HepG2 (cell line): ENCODE data around the gene REC114. TPM values are rescaled to one million over a fixed set of nuclear protein-coding genes. Genes with fewer than 3 reads are reported as not detected.

Source experiments
- ATAC-seq: fragments of 200-7000 bp; cut with Tn5 transposase; 3 replicates; pipeline ENCODE4 v1.9.1; 2020; ENCODE audit warnings: mild to moderate bottlenecking, moderate library complexity
- BruUV-seq: library from RNA; stranded (reverse); fragments of 400-500 nt; replicated peaks from 2 replicates; lab custom pipeline; 2021; lab: Mats Ljungman, UMichigan
- CTCF ChIA-PET: fragments of 300-600 bp; formaldehyde crosslinking; extraction: SDS; loops from one replicate; lab custom pipeline; 2021; ENCODE audit warnings: low total read pairs, inconsistent platforms, low intra/inter-chr PET ratio; lab: Yijun Ruan, JAX
- POLR2A ChIA-PET: fragments of 350-600 bp; sonication (Branson Sonifier 250); formaldehyde crosslinking; loops from one replicate; lab custom pipeline; 2020; ENCODE audit warnings: antibody characterized with exemption, inconsistent platforms; lab: Yijun Ruan, JAX
- DNase-seq: peaks from one replicate; pipeline ENCODE4 v3.0.0-alpha.2; 2015; ENCODE audit warnings: low spot score
- FAIRE-seq: peaks from 3 replicates; lab custom pipeline; 2011; peaks lifted over from hg19 to GRCh38; lab: Jason Lieb, UNC
- H2AFZ ChIP-seq: one replicate; pipeline ENCODE4 v1.6.1; 2011; ENCODE audit warnings: low read length, inconsistent platforms
- H3K27ac ChIP-seq: fragments of 300-600 bp; 3 replicates; pipeline ENCODE4 v1.8.0; 2011; ENCODE audit warnings: mixed run types, mild to moderate bottlenecking, mixed read lengths, low read length, inconsistent platforms; ENCODE audit not compliant: insufficient read depth; ENCODE audit errors: extremely low read length
- H3K27me3 ChIP-seq, 2 experiments: fragments of 200-600 bp in 1 of 2; 2 replicates in 1 of 2; 3 replicates in 1 of 2; pipeline versions ENCODE4 v1.6.0 to v1.8.0; 2011; ENCODE audit warnings: low read length in 2 of 2, mild to moderate bottlenecking in 2 of 2, moderate library complexity in 2 of 2, inconsistent platforms in 1 of 2; ENCODE audit not compliant: insufficient read depth in 2 of 2, control insufficient read depth in 1 of 2
- H3K36me3 ChIP-seq, 2 experiments: fragments of 200-600 bp in 1 of 2; replicated peaks in 1 of 2; 2 replicates in 1 of 2; 3 replicates in 1 of 2; pipeline versions ENCODE4 v1.5.1 to v1.8.0; 2011; ENCODE audit warnings: low read length in 2 of 2, inconsistent platforms in 1 of 2; ENCODE audit not compliant: insufficient read depth in 2 of 2, control insufficient read depth in 1 of 2
- H3K4me1 ChIP-seq: 2 replicates; pipeline ENCODE4 v1.5.1; 2012; ENCODE audit warnings: low read length, inconsistent platforms; ENCODE audit not compliant: insufficient read depth
- H3K4me2 ChIP-seq: 2 replicates; pipeline ENCODE4 v1.6.0; 2011; ENCODE audit warnings: low read depth, low read length, inconsistent platforms
- H3K4me3 ChIP-seq, 3 experiments: fragments of 200-600 bp in 1 of 3; sonication (generic), shearing (Covaris generic) in 1 of 3; replicated peaks in 1 of 3; 2 replicates each; pipeline ENCODE4 v1.5.1; 2011 to 2016; ENCODE audit warnings: low read length in 3 of 3, inconsistent platforms in 2 of 3, low read depth in 2 of 3, mild to moderate bottlenecking in 2 of 3, control low read depth in 1 of 3, mixed read lengths in 1 of 3; ENCODE audit not compliant: insufficient read depth in 1 of 3
- H3K79me2 ChIP-seq: one replicate; pipeline ENCODE4 v1.6.1; 2011; ENCODE audit warnings: low read length, inconsistent platforms; ENCODE audit not compliant: insufficient read depth
- H3K9ac ChIP-seq: 2 replicates; pipeline ENCODE4 v1.6.0; 2011; ENCODE audit warnings: mild to moderate bottlenecking, low read depth, low read length, inconsistent platforms; ENCODE audit not compliant: insufficient read depth
- H3K9me3 ChIP-seq: 2 replicates; pipeline ENCODE4 v1.5.1; 2012; ENCODE audit warnings: mild to moderate bottlenecking, low read length
- H4K20me1 ChIP-seq: 2 replicates; pipeline ENCODE4 v1.6.0; 2011; ENCODE audit warnings: inconsistent platforms, mild to moderate bottlenecking, low read length, moderate library complexity; ENCODE audit not compliant: insufficient read depth
- ASH2L ChIP-seq: fragments of 300-600, 200-600 bp; sonication (generic); IDR thresholded peaks from 2 replicates; pipeline ENCODE4 v1.7.0; 2017; ENCODE audit warnings: low read depth, mild to moderate bottlenecking, moderate library complexity, mixed read lengths, low read length; ENCODE audit not compliant: insufficient read length
- ELF3 ChIP-seq: IDR thresholded peaks from 2 replicates; pipeline ENCODE4 v1.6.1; 2016; ENCODE audit warnings: missing genetic modification reagents, missing compliant biosample characterization
- KAT8 ChIP-seq: IDR thresholded peaks from 2 replicates; pipeline ENCODE4 v1.6.1; 2016; ENCODE audit warnings: missing genetic modification reagents, missing compliant biosample characterization
- ZNF460 ChIP-seq: sonication (generic); formaldehyde crosslinking; IDR thresholded peaks from 2 replicates; pipeline ENCODE4 v1.5.1; 2020; ENCODE audit warnings: missing genetic modification reagents, mild to moderate bottlenecking, borderline replicate concordance
- ZNF543 ChIP-seq: sonication (generic); formaldehyde crosslinking; IDR thresholded peaks from 2 replicates; pipeline ENCODE4 v1.4.0; 2020; ENCODE audit warnings: mild to moderate bottlenecking, missing genetic modification reagents
- ZNF550 ChIP-seq: sonication (generic); formaldehyde crosslinking; IDR thresholded peaks from 2 replicates; pipeline ENCODE4 v1.4.0; 2020; ENCODE audit warnings: mild to moderate bottlenecking, missing genetic modification reagents, borderline replicate concordance
- ZNF709 ChIP-seq: sonication (generic); formaldehyde crosslinking; IDR thresholded peaks from 2 replicates; pipeline ENCODE4 v1.5.0; 2020; ENCODE audit warnings: mild to moderate bottlenecking, missing genetic modification reagents
- ZNF782 ChIP-seq: sonication (generic); formaldehyde crosslinking; IDR thresholded peaks from 2 replicates; pipeline ENCODE4 v1.4.0; 2020; ENCODE audit warnings: missing genetic modification reagents, mild to moderate bottlenecking, borderline replicate concordance
- ZSCAN25 ChIP-seq: sonication (generic); formaldehyde crosslinking; IDR thresholded peaks from 2 replicates; pipeline ENCODE4 v1.8.0; 2022; ENCODE audit warnings: mild to moderate bottlenecking, missing genetic modification reagents
- WGBS: methylation state at CpG from one replicate; pipeline ENCODE4 v1.1.6; 2017; ENCODE audit warnings: low lambda C conversion rate; 5-methylcytosine and 5-hydroxymethylcytosine counted together
- in situ Hi-C: cut with HindIII; loops from 2 replicates; pipeline ENCODE4 v1.10.0; 2017; ENCODE audit warnings: low pct_unique_long_range_greater_than_20kb; ENCODE audit not compliant: extremely low pct_ligation_motif_present
- intact Hi-C: fragments of 100-400 bp; cut with micrococcal nuclease; formaldehyde crosslinking; loops from one replicate; pipeline ENCODE4 v1.10.0; 2022; ENCODE audit not compliant: unreplicated experiment
- polyA plus RNA-seq, 8 experiments: library from polyadenylated mRNA; depleted of rRNA in 3 of 8; stranded (reverse) in 7 of 8; unstranded in 1 of 8; fragments of >200 nt; fragmentation: Illumina TruSeq in 4 of 8; extraction: Trizol in 4 of 8; gene quantifications; 2 replicates each; pipeline versions ENCODE4 v1.2.1 to v1.2.3, GENCODE V29; 2011 to 2016; ENCODE audit warnings: low read depth in 4 of 8, missing spikeins in 1 of 8, mixed read lengths in 1 of 8; ENCODE audit not compliant: insufficient read depth in 1 of 8
- total RNA-seq, 5 experiments: library from RNA; depleted of rRNA; stranded (reverse); fragments of >200 nt; fragmentation: Illumina TruSeq; extraction: Trizol; gene quantifications; 2 replicates each; pipeline ENCODE4 v1.2.3, GENCODE V29; 2016; ENCODE audit warnings: low read depth in 1 of 5
- TF ChIP-seq, protein P1 (sequence below): sonication (generic); formaldehyde crosslinking; IDR thresholded peaks from 2 replicates; pipeline ENCODE4 v1.4.0; 2020; ENCODE audit warnings: missing genetic modification reagents
- TF ChIP-seq, protein P2 (sequence below): sonication (generic); formaldehyde crosslinking; IDR thresholded peaks from 2 replicates; pipeline ENCODE4 v1.4.0; 2020; ENCODE audit warnings: missing genetic modification reagents, borderline replicate concordance
- TF ChIP-seq, protein P3 (sequence below): IDR thresholded peaks from 2 replicates; pipeline ENCODE4 v1.6.1; 2016
- TF ChIP-seq, protein P4 (sequence below): sonication (generic); formaldehyde crosslinking; IDR thresholded peaks from 2 replicates; pipeline ENCODE4 v1.9.0; 2021; ENCODE audit warnings: missing genetic modification reagents, mild to moderate bottlenecking, borderline replicate concordance
- TF ChIP-seq, protein P5 (sequence below): sonication (generic); formaldehyde crosslinking; IDR thresholded peaks from 2 replicates; pipeline ENCODE4 v1.5.0; 2020; ENCODE audit warnings: missing genetic modification reagents

The REC114 gene
- total and polyA plus RNA-seq, 2 of the 13 experiments (the other 11 are each of a cell fraction or from before 2014, with no cell fraction given): not detected

DNA sequence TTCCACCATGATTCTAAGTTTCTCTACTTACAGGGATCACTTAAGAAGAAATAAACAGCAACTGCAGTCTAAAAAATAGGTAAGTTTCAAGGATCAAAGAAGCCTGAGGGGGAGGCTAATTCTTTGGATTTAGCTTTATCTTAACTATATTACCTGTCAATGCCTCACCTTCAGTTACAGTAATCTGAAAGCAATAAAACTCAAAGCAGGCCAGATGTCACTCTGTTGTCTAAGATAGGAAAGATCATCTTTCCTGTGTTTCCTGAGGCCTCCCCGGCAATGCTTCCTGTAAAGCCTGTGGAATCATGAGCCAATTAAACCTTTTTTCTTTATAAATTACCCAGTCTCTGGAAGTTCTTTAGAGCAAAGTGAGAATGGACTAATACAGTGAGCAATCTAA, 130.1 kb downstream of the REC114 start:
- WGBS: 100% methylated on average over 1 of the region's 1 CpG
- H3K27me3 ChIP-seq: no peaks in the 10 kb centered on the region
- no peaks in the 10 kb centered on the region for H3K79me2 ChIP-seq
- H3K9me3 ChIP-seq: no peaks in the 10 kb centered on the region
- no TSS peak for BruUV-seq
- FAIRE-seq: no peak
- H3K4me2 ChIP-seq: no peak overlapping the region
- intact Hi-C loops (no loop called here), in situ Hi-C loops (no loop called here)
- no peak for TF ChIP-seq KAT8 (CRISPR knock-in tag)
- no peak for TF ChIP-seq ZSCAN25
- no peak for TF ChIP-seq ZNF550 (CRISPR knock-in tag)
- TF ChIP-seq, protein P1, sequence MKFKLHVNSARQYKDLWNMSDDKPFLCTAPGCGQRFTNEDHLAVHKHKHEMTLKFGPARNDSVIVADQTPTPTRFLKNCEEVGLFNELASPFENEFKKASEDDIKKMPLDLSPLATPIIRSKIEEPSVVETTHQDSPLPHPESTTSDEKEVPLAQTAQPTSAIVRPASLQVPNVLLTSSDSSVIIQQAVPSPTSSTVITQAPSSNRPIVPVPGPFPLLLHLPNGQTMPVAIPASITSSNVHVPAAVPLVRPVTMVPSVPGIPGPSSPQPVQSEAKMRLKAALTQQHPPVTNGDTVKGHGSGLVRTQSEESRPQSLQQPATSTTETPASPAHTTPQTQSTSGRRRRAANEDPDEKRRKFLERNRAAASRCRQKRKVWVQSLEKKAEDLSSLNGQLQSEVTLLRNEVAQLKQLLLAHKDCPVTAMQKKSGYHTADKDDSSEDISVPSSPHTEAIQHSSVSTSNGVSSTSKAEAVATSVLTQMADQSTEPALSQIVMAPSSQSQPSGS (CRISPR knock-in tag): no peak
- TF ChIP-seq, protein P2, sequence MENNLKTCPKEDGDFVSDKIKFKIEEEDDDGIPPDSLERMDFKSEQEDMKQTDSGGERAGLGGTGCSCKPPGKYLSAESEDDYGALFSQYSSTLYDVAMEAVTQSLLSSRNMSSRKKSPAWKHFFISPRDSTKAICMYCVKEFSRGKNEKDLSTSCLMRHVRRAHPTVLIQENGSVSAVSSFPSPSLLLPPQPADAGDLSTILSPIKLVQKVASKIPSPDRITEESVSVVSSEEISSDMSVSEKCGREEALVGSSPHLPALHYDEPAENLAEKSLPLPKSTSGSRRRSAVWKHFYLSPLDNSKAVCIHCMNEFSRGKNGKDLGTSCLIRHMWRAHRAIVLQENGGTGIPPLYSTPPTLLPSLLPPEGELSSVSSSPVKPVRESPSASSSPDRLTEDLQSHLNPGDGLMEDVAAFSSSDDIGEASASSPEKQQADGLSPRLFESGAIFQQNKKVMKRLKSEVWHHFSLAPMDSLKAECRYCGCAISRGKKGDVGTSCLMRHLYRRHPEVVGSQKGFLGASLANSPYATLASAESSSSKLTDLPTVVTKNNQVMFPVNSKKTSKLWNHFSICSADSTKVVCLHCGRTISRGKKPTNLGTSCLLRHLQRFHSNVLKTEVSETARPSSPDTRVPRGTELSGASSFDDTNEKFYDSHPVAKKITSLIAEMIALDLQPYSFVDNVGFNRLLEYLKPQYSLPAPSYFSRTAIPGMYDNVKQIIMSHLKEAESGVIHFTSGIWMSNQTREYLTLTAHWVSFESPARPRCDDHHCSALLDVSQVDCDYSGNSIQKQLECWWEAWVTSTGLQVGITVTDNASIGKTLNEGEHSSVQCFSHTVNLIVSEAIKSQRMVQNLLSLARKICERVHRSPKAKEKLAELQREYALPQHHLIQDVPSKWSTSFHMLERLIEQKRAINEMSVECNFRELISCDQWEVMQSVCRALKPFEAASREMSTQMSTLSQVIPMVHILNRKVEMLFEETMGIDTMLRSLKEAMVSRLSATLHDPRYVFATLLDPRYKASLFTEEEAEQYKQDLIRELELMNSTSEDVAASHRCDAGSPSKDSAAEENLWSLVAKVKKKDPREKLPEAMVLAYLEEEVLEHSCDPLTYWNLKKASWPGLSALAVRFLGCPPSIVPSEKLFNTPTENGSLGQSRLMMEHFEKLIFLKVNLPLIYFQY (CRISPR knock-in tag): no peak
- TF ChIP-seq, protein P3, sequence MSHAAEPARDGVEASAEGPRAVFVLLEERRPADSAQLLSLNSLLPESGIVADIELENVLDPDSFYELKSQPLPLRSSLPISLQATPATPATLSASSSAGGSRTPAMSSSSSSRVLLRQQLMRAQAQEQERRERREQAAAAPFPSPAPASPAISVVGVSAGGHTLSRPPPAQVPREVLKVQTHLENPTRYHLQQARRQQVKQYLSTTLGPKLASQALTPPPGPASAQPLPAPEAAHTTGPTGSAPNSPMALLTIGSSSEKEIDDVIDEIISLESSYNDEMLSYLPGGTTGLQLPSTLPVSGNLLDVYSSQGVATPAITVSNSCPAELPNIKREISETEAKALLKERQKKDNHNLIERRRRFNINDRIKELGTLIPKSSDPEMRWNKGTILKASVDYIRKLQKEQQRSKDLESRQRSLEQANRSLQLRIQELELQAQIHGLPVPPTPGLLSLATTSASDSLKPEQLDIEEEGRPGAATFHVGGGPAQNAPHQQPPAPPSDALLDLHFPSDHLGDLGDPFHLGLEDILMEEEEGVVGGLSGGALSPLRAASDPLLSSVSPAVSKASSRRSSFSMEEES (CRISPR knock-in tag): no peak
- TF ChIP-seq, protein P4, sequence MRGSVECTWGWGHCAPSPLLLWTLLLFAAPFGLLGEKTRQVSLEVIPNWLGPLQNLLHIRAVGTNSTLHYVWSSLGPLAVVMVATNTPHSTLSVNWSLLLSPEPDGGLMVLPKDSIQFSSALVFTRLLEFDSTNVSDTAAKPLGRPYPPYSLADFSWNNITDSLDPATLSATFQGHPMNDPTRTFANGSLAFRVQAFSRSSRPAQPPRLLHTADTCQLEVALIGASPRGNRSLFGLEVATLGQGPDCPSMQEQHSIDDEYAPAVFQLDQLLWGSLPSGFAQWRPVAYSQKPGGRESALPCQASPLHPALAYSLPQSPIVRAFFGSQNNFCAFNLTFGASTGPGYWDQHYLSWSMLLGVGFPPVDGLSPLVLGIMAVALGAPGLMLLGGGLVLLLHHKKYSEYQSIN (CRISPR knock-in tag): no peak
- TF ChIP-seq ZNF782 (CRISPR knock-in tag): no peak
- no peak for TF ChIP-seq ZNF460 (CRISPR knock-in tag)
- TF ChIP-seq ZNF709 (CRISPR knock-in tag): no peak
- TF ChIP-seq, protein P5, sequence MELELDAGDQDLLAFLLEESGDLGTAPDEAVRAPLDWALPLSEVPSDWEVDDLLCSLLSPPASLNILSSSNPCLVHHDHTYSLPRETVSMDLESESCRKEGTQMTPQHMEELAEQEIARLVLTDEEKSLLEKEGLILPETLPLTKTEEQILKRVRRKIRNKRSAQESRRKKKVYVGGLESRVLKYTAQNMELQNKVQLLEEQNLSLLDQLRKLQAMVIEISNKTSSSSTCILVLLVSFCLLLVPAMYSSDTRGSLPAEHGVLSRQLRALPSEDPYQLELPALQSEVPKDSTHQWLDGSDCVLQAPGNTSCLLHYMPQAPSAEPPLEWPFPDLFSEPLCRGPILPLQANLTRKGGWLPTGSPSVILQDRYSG: no peak
- TF ChIP-seq ELF3: no peak
- TF ChIP-seq ZNF543 (CRISPR knock-in tag): no peak
- TF ChIP-seq ASH2L: no peak
- H3K4me3 ChIP-seq: no peak overlapping the region
- no peaks in the 10 kb centered on the region for H3K4me1 ChIP-seq
- ChIA-PET CTCF (no interaction called here), POLR2A (no interaction called here)
- H4K20me1 ChIP-seq: no peaks in the 10 kb centered on the region
- no peak overlapping the region for H2AFZ ChIP-seq
- H3K36me3 ChIP-seq: peaks cover 27 to 62% of the 10 kb centered on the region in 2 experiments
- ATAC-seq: no peak
- H3K27ac ChIP-seq: no peak overlapping the region
- no peak for DNase-seq
- no peak overlapping the region for H3K9ac ChIP-seq
